Lung (tissue), 12 donors: ENCODE measurements around the gene STAC. TPM values are rescaled to one million over a fixed set of nuclear protein-coding genes. Genes with fewer than 3 reads are reported as not detected.

Experiments used
- ATAC-seq: fragments of 200-7000 bp; cut with Tn5 transposase; one replicate; pipeline ENCODE4 v1.9.1; 2020; ENCODE audit warnings: moderate number of reproducible peaks; ENCODE audit not compliant: insufficient read depth, low FRiP score
- DNase-seq, 3 donors: peaks; one replicate each; pipeline ENCODE4 v3.0.0-alpha.2; 2013 to 2017
- H3K27ac ChIP-seq, 2 donors: one replicate each; pipeline ENCODE4 v1.5.1; 2013; ENCODE audit warnings: mild to moderate bottlenecking in 2 of 2, moderate library complexity in 2 of 2, control low read depth in 1 of 2, inconsistent platforms in 1 of 2, low read depth in 1 of 2, low read length in 1 of 2
- H3K27me3 ChIP-seq, 3 donors: one replicate each; pipeline ENCODE4 v1.5.1; 2013; ENCODE audit warnings: low read length in 2 of 3; ENCODE audit not compliant: control insufficient read depth in 3 of 3, insufficient read depth in 3 of 3
- H3K36me3 ChIP-seq, 4 donors: one replicate each; pipeline ENCODE4 v1.5.1; 2013; ENCODE audit warnings: low read length in 4 of 4, mild to moderate bottlenecking in 1 of 4, moderate library complexity in 1 of 4; ENCODE audit not compliant: control insufficient read depth in 4 of 4, insufficient read depth in 4 of 4
- H3K4me1 ChIP-seq, 5 donors: one replicate each; pipeline ENCODE4 v1.5.1; 2013; ENCODE audit warnings: low read length in 5 of 5, mild to moderate bottlenecking in 2 of 5, moderate library complexity in 1 of 5; ENCODE audit not compliant: control insufficient read depth in 5 of 5, insufficient read depth in 5 of 5
- H3K4me3 ChIP-seq: one replicate; pipeline ENCODE4 v1.5.1; 2013; ENCODE audit warnings: mild to moderate bottlenecking, control low read depth, moderate library complexity
- H3K9ac ChIP-seq, 2 donors: one replicate each; pipeline ENCODE4 v1.5.1; 2013; ENCODE audit warnings: low read length in 2 of 2, control low read depth in 1 of 2; ENCODE audit not compliant: insufficient read depth in 1 of 2
- H3K9me3 ChIP-seq, 4 donors: one replicate each; pipeline ENCODE4 v1.5.1; 2013; ENCODE audit warnings: low read length in 3 of 4, mild to moderate bottlenecking in 1 of 4, moderate library complexity in 1 of 4; ENCODE audit not compliant: control insufficient read depth in 4 of 4, insufficient read depth in 3 of 4
- CTCF ChIP-seq: IDR thresholded peaks from 2 replicates; pipeline ENCODE4 v1.5.1; 2012; ENCODE audit warnings: mild to moderate bottlenecking; ENCODE audit errors: control extremely low read depth, extremely low read depth
- WGBS, 2 donors: extraction: QIAGEN DNeasy Blood & Tissue Kit; methylation state at CpG; one replicate each; pipeline ENCODE4 v1.1.7; 2013; 5-methylcytosine and 5-hydroxymethylcytosine counted together
- polyA plus RNA-seq, 2 donors: library from polyadenylated mRNA; stranded (reverse); fragments of 200-250 nt; gene quantifications; one replicate each; pipeline ENCODE4 v1.2.1, GENCODE V29; 2013
- total RNA-seq, 2 donors: library from RNA; depleted of rRNA in 1 of 2; stranded (reverse); fragments of >200 nt in 1 of 2; gene quantifications; one replicate each; pipeline ENCODE4 v1.2.1, GENCODE V29; 2014 to 2021
- donor health status: control.
- donor health status: control.
- donor health status: Bipolar disorder and iron deficiency.
- donor health status: healthy.
- donor health status: DM: yes; HTN: yes; CAD: no.

STAC gene
- total and polyA plus RNA-seq, 4 donors: 1.3 to 17.2 (median 5.7) TPM

GRCh38 chr3:36480911-36481648 lies 100.8 kb downstream of the STAC start:
- Histone ChIP-seq H3K27me3 (no peaks in the 10 kb centered on the region), H3K27ac (no peak overlapping the region), H3K4me1 (peaks cover 0 to 4% (median 0%) of the 10 kb centered on the region in 5 donors), H3K36me3 (peaks cover 0 to 2% (median 0%) of the 10 kb centered on the region in 4 donors), H3K9me3 (peaks cover 0 to 4% (median 0%) of the 10 kb centered on the region in 4 donors), H3K9ac (no peak overlapping the region), H3K4me3 (no peak overlapping the region)
- no peak for TF ChIP-seq CTCF
- no peak for ATAC-seq
- WGBS, 2 donors: 54 to 62% methylated on average over 2 of the region's 2 CpGs
- peak in 2 of 3 donors; percentile 33 to 65 for DNase-seq

GRCh38 chr3:36482256-36482655 lies 102.0 kb downstream of the STAC start:
- Histone ChIP-seq H3K27ac (no peak overlapping the region), H3K9ac (no peak overlapping the region), H3K4me3 (no peak overlapping the region), H3K36me3 (peaks cover 0 to 2% (median 0%) of the 10 kb centered on the region in 4 donors), H3K4me1 (peaks cover 0 to 4% (median 0%) of the 10 kb centered on the region in 5 donors), H3K9me3 (peaks cover 0 to 4% (median under 1%) of the 10 kb centered on the region in 4 donors), H3K27me3 (no peaks in the 10 kb centered on the region)
- ATAC-seq (peak; percentile 41), DNase-seq (no peak)
- WGBS, 2 donors: 80 to 82% methylated on average over 4 of the region's 4 CpGs
- no peak for TF ChIP-seq CTCF

- TF ChIP-seq CTCF: no peak
- Histone ChIP-seq H3K27ac (no peak overlapping the region), H3K36me3 (peaks cover 0 to 2% (median 0%) of the 10 kb centered on the region in 4 donors), H3K4me3 (no peak overlapping the region), H3K4me1 (peaks cover 0 to 4% (median 0%) of the 10 kb centered on the region in 5 donors), H3K9me3 (peaks cover 0 to 4% (median under 1%) of the 10 kb centered on the region in 4 donors), H3K27me3 (no peaks in the 10 kb centered on the region), H3K9ac (no peak overlapping the region)
- no peak for ATAC-seq
- WGBS, 2 donors: 95% methylated on average over 3 of the region's 3 CpGs
- DNase-seq: no peak
Observed at GRCh38 chr3:36482880-36483279, 102.6 kb downstream of the STAC start.
